HL-60 (cell line): ENCODE results near the gene NLRP4.

Source experiments
- CTCF ChIP-seq: IDR thresholded peaks from one replicate; pipeline ENCODE4 v1.5.1; 2011; ENCODE audit warnings: low read length, control low read depth, inconsistent platforms; ENCODE audit not compliant: insufficient read depth
- GABPA ChIP-seq: IDR thresholded peaks from 2 replicates; pipeline ENCODE4 v1.6.1; 2012; ENCODE audit warnings: low read depth
- POLR2AphosphoS5 ChIP-seq: IDR thresholded peaks from 2 replicates; pipeline ENCODE4 v1.6.1; 2012; ENCODE audit warnings: low read depth
- SPI1 ChIP-seq: IDR thresholded peaks from 2 replicates; pipeline ENCODE4 v1.6.1; 2012; ENCODE audit warnings: low read depth, mild to moderate bottlenecking, borderline replicate concordance
- TF ChIP-seq, protein P1 (sequence below): IDR thresholded peaks from 2 replicates; pipeline ENCODE4 v1.6.1; 2012; ENCODE audit warnings: low read depth; ENCODE audit not compliant: insufficient replicate concordance

DNA sequence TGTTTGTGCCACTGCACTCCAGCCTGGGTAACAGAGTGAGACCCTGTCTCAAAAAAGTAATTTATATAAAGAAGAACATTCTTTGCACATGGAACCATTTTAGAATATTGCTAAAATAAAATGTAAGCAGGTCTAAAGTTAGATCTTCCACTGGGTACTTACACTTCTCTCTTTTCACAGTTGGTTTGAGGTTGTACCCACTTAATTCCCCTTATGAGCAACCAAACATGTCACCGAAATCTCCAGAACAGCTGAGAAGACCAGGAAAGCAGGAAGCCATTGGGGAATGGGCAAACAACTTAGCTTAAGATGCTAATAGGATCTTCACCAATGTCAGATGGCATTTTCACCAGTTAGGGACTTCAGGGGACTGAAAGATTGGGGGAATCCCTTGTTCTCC is 18.8 kb downstream of the NLRP4 start:
- TF ChIP-seq CTCF, result no peak
- TF ChIP-seq, protein P1, sequence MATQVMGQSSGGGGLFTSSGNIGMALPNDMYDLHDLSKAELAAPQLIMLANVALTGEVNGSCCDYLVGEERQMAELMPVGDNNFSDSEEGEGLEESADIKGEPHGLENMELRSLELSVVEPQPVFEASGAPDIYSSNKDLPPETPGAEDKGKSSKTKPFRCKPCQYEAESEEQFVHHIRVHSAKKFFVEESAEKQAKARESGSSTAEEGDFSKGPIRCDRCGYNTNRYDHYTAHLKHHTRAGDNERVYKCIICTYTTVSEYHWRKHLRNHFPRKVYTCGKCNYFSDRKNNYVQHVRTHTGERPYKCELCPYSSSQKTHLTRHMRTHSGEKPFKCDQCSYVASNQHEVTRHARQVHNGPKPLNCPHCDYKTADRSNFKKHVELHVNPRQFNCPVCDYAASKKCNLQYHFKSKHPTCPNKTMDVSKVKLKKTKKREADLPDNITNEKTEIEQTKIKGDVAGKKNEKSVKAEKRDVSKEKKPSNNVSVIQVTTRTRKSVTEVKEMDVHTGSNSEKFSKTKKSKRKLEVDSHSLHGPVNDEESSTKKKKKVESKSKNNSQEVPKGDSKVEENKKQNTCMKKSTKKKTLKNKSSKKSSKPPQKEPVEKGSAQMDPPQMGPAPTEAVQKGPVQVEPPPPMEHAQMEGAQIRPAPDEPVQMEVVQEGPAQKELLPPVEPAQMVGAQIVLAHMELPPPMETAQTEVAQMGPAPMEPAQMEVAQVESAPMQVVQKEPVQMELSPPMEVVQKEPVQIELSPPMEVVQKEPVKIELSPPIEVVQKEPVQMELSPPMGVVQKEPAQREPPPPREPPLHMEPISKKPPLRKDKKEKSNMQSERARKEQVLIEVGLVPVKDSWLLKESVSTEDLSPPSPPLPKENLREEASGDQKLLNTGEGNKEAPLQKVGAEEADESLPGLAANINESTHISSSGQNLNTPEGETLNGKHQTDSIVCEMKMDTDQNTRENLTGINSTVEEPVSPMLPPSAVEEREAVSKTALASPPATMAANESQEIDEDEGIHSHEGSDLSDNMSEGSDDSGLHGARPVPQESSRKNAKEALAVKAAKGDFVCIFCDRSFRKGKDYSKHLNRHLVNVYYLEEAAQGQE, result no peak
- no peak for TF ChIP-seq POLR2AphosphoS5
- TF ChIP-seq GABPA, result no peak
- TF ChIP-seq SPI1, result no peak
